SK-N-SH (cell line): ENCODE results near the gene KHSRP. TPM values are rescaled to one million over a fixed set of nuclear protein-coding genes. Genes with fewer than 3 reads are reported as not detected.

Source experiments
- CTCF ChIA-PET: fragments of 300-600, 350-600 bp; formaldehyde crosslinking; extraction: SDS; loops from one replicate; lab custom pipeline; 2021; lab: Yijun Ruan, JAX
- POLR2A ChIA-PET: fragments of 350-600 bp; sonication (Branson Sonifier 250); formaldehyde crosslinking; extraction: SDS; loops from one replicate; lab custom pipeline; 2020; ENCODE audit warnings: antibody characterized with exemption, inconsistent platforms; lab: Yijun Ruan, JAX
- DNase-seq: peaks from one replicate; pipeline ENCODE4 v3.0.0; 2012
- H2AFZ ChIP-seq: fragments of 200-600 bp; sonication (generic); 2 replicates; pipeline ENCODE4 v1.8.1; 2016; ENCODE audit warnings: antibody characterized with exemption, mild to moderate bottlenecking, low read depth
- H3F3A ChIP-seq: fragments of 200-600 bp; sonication (generic); replicated peaks from 2 replicates; pipeline ENCODE3; 2016; ENCODE audit warnings: antibody characterized with exemption, mild to moderate bottlenecking; ENCODE audit not compliant: insufficient read depth
- H3K27ac ChIP-seq, 2 experiments: fragments of 200-500 bp in 1 of 2; fragments of 200-600 bp in 1 of 2; sonication (Bioruptor generic) in 1 of 2; sonication (generic), shearing (Covaris generic) in 1 of 2; 2 replicates each; pipeline versions ENCODE4 v1.5.1 to v1.6.1; 2014 to 2016; ENCODE audit warnings: low read depth in 2 of 2, inconsistent platforms in 1 of 2, low read length in 1 of 2, mild to moderate bottlenecking in 1 of 2, mixed read lengths in 1 of 2
- H3K27me3 ChIP-seq: fragments of 200-600 bp; sonication (generic), shearing (Covaris generic); 2 replicates; pipeline ENCODE4 v1.6.1; 2016; ENCODE audit warnings: mixed run types; ENCODE audit not compliant: insufficient read depth
- H3K36me3 ChIP-seq, 2 experiments: fragments of 200-500 bp in 1 of 2; fragments of 200-600 bp in 1 of 2; sonication (Bioruptor generic) in 1 of 2; sonication (generic) in 1 of 2; replicated peaks in 1 of 2; 2 replicates each; pipeline versions ENCODE3 to v1.5.1; 2014 to 2016; ENCODE audit warnings: low read length in 1 of 2, mild to moderate bottlenecking in 1 of 2; ENCODE audit not compliant: insufficient read depth in 2 of 2, control insufficient read depth in 1 of 2
- H3K4me1 ChIP-seq, 2 experiments: fragments of 200-500 bp in 1 of 2; fragments of 200-600 bp in 1 of 2; sonication (Bioruptor generic) in 1 of 2; sonication (generic), shearing (Covaris generic) in 1 of 2; 2 replicates each; pipeline versions ENCODE4 v1.5.1 to v1.6.1; 2014 to 2016; ENCODE audit warnings: low read depth in 1 of 2, low read length in 1 of 2, mixed run types in 1 of 2; ENCODE audit not compliant: insufficient read depth in 2 of 2, control insufficient read depth in 1 of 2
- H3K4me2 ChIP-seq: fragments of 200-600 bp; sonication (generic), shearing (Covaris generic); 2 replicates; pipeline ENCODE4 v1.6.1; 2017; ENCODE audit warnings: mixed run types
- H3K4me3 ChIP-seq, 2 experiments: fragments of 200-500 bp in 1 of 2; fragments of 200-600 bp in 1 of 2; sonication (Bioruptor generic) in 1 of 2; sonication (generic), shearing (Covaris generic) in 1 of 2; 2 replicates each; pipeline versions ENCODE4 v1.5.1 to v1.8.1; 2014 to 2016; ENCODE audit warnings: low read depth in 2 of 2, inconsistent platforms in 1 of 2, low read length in 1 of 2, mild to moderate bottlenecking in 1 of 2, mixed read lengths in 1 of 2, moderate library complexity in 1 of 2
- H3K79me2 ChIP-seq: fragments of 200-600 bp; sonication (generic); 2 replicates; pipeline ENCODE4 v1.8.1; 2017; ENCODE audit warnings: mild to moderate bottlenecking; ENCODE audit not compliant: insufficient read depth
- H3K9ac ChIP-seq: fragments of 200-600 bp; sonication (generic); 2 replicates; pipeline ENCODE4 v1.6.1; 2017; ENCODE audit warnings: mixed run types
- H3K9me2 ChIP-seq: fragments of 200-600 bp; sonication (generic); 2 replicates; pipeline ENCODE4 v1.6.1; 2017; ENCODE audit warnings: mixed run types
- H3K9me3 ChIP-seq: fragments of 200-600 bp; sonication (generic); 2 replicates; pipeline ENCODE4 v1.6.1; 2017; ENCODE audit warnings: mixed run types, mild to moderate bottlenecking, moderate library complexity
- H4K20me1 ChIP-seq: fragments of 200-600 bp; sonication (generic); 2 replicates; pipeline ENCODE4 v1.6.1; 2017; ENCODE audit warnings: mild to moderate bottlenecking, mixed run types; ENCODE audit not compliant: insufficient read depth
- CHD2 ChIP-seq: fragments of 150-350 bp; IDR thresholded peaks from 2 replicates; pipeline ENCODE4 v1.6.1; 2018; ENCODE audit warnings: low read length; ENCODE audit not compliant: partially characterized antibody
- EP300 ChIP-seq, 2 experiments: IDR thresholded peaks; 2 replicates each; pipeline versions ENCODE4 v1.4.0 to v1.6.1; 2012; ENCODE audit warnings: borderline replicate concordance in 1 of 2, low read depth in 1 of 2, low read length in 1 of 2
- GATA2 ChIP-seq: sonication (generic); formaldehyde crosslinking; IDR thresholded peaks from 2 replicates; pipeline ENCODE4 v1.5.0; 2020; ENCODE audit warnings: mild to moderate bottlenecking, missing genetic modification reagents
- MEF2A ChIP-seq: IDR thresholded peaks from 2 replicates; pipeline ENCODE4 v1.4.0; 2012; ENCODE audit warnings: low read depth, borderline replicate concordance
- MXI1 ChIP-seq: IDR thresholded peaks from 2 replicates; pipeline ENCODE4 v1.6.1; 2012; ENCODE audit warnings: mild to moderate bottlenecking, low read depth, low read length, improper control_type of control experiment
- RCOR1 ChIP-seq: fragments of 150-350 bp; IDR thresholded peaks from 2 replicates; pipeline ENCODE4 v1.6.1; 2017; ENCODE audit warnings: antibody characterized with exemption, low read length
- RFX5 ChIP-seq: IDR thresholded peaks from 2 replicates; pipeline ENCODE4 v1.6.1; 2012; ENCODE audit warnings: mild to moderate bottlenecking, improper control_type of control experiment, low read length
- SMC3 ChIP-seq: IDR thresholded peaks from 2 replicates; pipeline ENCODE4 v1.6.1; 2012; ENCODE audit warnings: low read depth, low read length, improper control_type of control experiment
- TAF1 ChIP-seq: IDR thresholded peaks from 2 replicates; pipeline ENCODE4 v1.6.1; 2012; ENCODE audit warnings: low read depth, mild to moderate bottlenecking, low read length, moderate library complexity, borderline replicate concordance
- TCF12 ChIP-seq: IDR thresholded peaks from 2 replicates; pipeline ENCODE4 v1.4.0; 2012
- TEAD4 ChIP-seq: IDR thresholded peaks from 2 replicates; pipeline ENCODE4 v1.4.0; 2012; ENCODE audit warnings: mild to moderate bottlenecking, borderline replicate concordance; ENCODE audit not compliant: insufficient read depth
- WGBS: methylation state at CpG from one replicate; pipeline ENCODE4 v1.1.6; 2017; ENCODE audit warnings: low lambda C conversion rate; 5-methylcytosine and 5-hydroxymethylcytosine counted together
- polyA plus RNA-seq, 3 experiments: library from polyadenylated mRNA; depleted of rRNA; stranded (reverse); fragments of >200 nt; gene quantifications; 2 replicates each; pipeline ENCODE4 v1.2.3, GENCODE V29; 2012
- TF ChIP-seq, protein P1 (sequence below): IDR thresholded peaks from 2 replicates; pipeline ENCODE4 v1.4.0; 2012; ENCODE audit warnings: low read depth, borderline replicate concordance
- TF ChIP-seq, protein P2 (sequence below): fragments of 150-350 bp; IDR thresholded peaks from 2 replicates; pipeline ENCODE4 v1.6.1; 2016; ENCODE audit warnings: mild to moderate bottlenecking, low read depth, low read length
- TF ChIP-seq, protein P3 (sequence below): IDR thresholded peaks from 2 replicates; pipeline ENCODE4; 2012
- TF ChIP-seq, protein P4 (sequence below): fragments of 200-600 bp; sonication (generic); IDR thresholded peaks from 2 replicates; pipeline ENCODE4 v1.6.1; 2017; ENCODE audit warnings: antibody characterized with exemption, mild to moderate bottlenecking, moderate library complexity

KHSRP gene
- polyA plus RNA-seq, 1 of the 3 experiments (the other 2 are of a cell fraction) = 96.8 TPM

DNA sequence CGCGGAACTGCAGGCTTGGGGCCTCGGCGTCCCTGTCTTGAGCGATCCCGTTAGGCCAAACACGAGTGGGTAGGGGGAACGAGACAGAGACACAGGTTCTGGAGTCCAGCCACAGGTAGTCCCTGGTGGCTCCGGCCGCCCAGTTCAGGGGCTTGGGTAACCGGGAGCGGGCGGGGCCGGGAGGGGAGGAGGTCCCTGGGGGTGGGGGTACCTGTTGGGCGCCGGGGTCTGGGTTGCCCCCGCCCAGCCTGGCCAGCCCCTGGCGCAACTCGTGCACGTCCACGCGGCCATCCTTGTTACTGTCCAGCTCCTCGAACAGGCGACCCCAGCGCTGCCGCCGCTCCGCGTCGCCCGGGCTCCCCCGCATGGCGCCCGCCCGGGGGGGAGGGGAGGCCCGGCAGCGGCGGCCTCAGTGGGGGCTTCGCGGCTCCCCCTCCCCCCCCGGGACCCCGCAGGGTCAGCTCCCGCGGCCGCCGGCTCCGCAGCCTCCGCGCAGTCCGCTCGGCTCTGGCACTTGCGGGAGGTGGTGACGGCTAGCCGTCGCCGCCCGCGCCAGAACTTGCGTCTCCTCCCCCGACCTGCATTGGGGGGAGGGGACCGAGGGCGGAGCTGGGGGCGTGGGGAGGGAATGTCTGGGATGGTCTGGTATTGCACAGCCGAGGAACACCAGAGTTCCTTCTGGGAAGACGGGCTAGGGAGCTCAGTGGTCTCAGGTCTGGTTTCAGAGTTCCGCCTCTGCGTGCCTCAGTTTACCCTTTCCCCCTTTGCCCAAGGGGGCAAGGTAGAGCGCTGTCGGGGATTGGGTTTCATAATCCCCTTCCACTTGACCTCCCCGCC, 34.9 kb upstream of the KHSRP start, which contains the start of gene SLC25A23:
Gene SLC25A23 (minus strand): TSS at position 531 of the 837 bp plus-strand sequence. CDS start 164 bp downstream, at position 367.
- H3K4me3 ChIP-seq = peak within 1 kb of the TSS; percentile 69 to 84
- peak; percentile 50 for TF ChIP-seq MXI1
- TF ChIP-seq RFX5 = no peak
- no peak for TF ChIP-seq EP300 (IDR thresholded peaks at IDR 0.05; ENCODE audit: borderline replicate concordance in 1 of 2, low read depth in 1 of 2, low read length in 1 of 2)
- TF ChIP-seq, protein P1, sequence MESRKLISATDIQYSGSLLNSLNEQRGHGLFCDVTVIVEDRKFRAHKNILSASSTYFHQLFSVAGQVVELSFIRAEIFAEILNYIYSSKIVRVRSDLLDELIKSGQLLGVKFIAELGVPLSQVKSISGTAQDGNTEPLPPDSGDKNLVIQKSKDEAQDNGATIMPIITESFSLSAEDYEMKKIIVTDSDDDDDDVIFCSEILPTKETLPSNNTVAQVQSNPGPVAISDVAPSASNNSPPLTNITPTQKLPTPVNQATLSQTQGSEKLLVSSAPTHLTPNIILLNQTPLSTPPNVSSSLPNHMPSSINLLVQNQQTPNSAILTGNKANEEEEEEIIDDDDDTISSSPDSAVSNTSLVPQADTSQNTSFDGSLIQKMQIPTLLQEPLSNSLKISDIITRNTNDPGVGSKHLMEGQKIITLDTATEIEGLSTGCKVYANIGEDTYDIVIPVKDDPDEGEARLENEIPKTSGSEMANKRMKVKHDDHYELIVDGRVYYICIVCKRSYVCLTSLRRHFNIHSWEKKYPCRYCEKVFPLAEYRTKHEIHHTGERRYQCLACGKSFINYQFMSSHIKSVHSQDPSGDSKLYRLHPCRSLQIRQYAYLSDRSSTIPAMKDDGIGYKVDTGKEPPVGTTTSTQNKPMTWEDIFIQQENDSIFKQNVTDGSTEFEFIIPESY = no peak
- TF ChIP-seq RCOR1 = no peak
- no peak for TF ChIP-seq GATA2 (CRISPR knock-in tag)
- no peak for TF ChIP-seq TEAD4
- TF ChIP-seq, protein P2, sequence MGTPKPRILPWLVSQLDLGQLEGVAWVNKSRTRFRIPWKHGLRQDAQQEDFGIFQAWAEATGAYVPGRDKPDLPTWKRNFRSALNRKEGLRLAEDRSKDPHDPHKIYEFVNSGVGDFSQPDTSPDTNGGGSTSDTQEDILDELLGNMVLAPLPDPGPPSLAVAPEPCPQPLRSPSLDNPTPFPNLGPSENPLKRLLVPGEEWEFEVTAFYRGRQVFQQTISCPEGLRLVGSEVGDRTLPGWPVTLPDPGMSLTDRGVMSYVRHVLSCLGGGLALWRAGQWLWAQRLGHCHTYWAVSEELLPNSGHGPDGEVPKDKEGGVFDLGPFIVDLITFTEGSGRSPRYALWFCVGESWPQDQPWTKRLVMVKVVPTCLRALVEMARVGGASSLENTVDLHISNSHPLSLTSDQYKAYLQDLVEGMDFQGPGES = no peak
- no peak for TF ChIP-seq TAF1
- TF ChIP-seq, protein P3, sequence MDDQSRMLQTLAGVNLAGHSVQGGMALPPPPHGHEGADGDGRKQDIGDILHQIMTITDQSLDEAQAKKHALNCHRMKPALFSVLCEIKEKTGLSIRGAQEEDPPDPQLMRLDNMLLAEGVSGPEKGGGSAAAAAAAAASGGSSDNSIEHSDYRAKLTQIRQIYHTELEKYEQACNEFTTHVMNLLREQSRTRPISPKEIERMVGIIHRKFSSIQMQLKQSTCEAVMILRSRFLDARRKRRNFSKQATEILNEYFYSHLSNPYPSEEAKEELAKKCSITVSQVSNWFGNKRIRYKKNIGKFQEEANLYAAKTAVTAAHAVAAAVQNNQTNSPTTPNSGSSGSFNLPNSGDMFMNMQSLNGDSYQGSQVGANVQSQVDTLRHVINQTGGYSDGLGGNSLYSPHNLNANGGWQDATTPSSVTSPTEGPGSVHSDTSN = no peak
- TF ChIP-seq TCF12 = no peak
- TF ChIP-seq CHD2 = peak; percentile 57
- TF ChIP-seq SMC3 = no peak
- TF ChIP-seq MEF2A = no peak
- TF ChIP-seq, protein P4, sequence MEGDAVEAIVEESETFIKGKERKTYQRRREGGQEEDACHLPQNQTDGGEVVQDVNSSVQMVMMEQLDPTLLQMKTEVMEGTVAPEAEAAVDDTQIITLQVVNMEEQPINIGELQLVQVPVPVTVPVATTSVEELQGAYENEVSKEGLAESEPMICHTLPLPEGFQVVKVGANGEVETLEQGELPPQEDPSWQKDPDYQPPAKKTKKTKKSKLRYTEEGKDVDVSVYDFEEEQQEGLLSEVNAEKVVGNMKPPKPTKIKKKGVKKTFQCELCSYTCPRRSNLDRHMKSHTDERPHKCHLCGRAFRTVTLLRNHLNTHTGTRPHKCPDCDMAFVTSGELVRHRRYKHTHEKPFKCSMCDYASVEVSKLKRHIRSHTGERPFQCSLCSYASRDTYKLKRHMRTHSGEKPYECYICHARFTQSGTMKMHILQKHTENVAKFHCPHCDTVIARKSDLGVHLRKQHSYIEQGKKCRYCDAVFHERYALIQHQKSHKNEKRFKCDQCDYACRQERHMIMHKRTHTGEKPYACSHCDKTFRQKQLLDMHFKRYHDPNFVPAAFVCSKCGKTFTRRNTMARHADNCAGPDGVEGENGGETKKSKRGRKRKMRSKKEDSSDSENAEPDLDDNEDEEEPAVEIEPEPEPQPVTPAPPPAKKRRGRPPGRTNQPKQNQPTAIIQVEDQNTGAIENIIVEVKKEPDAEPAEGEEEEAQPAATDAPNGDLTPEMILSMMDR = no peak
- H2AFZ ChIP-seq = peak within 1 kb of the TSS; percentile 89
- H3K4me2 ChIP-seq = peak within 1 kb of the TSS; percentile 96
- peak within 1 kb of the TSS; percentile 41; the same call in 1 of the 2 replicates for H3K9ac ChIP-seq
- WGBS = 2% methylated on average over 32 of the region's 70 CpGs
- peak within 1 kb of the TSS in 1 of 2 experiments; percentile 75; a peak in 1 of 4 replicates for H3K27ac ChIP-seq
- H4K20me1 ChIP-seq = no peaks in the 10 kb centered on the region
- ChIA-PET CTCF (interaction anchor here (0.6 to 1.1 kb wide), 2 partner anchors 17 to 45 kb away, joined by 3 to 8 read pairs; no protein-coding TSS in a partner anchor), POLR2A (interaction anchor here (1.3 kb wide), 1 partner anchor 24 kb away, joined by 3 read pairs; no protein-coding TSS in a partner anchor)
- no peaks in the 10 kb centered on the region for H3K9me2 ChIP-seq
- no peaks in the 10 kb centered on the region for H3K9me3 ChIP-seq
- peaks cover 0 to 6% of the 10 kb centered on the region in 2 experiments for H3K36me3 ChIP-seq
- H3F3A ChIP-seq = no peaks in the 10 kb centered on the region
- peaks cover 8% of the 10 kb centered on the region for H3K27me3 ChIP-seq
- H3K79me2 ChIP-seq = no peaks in the 10 kb centered on the region
- DNase-seq = peak; percentile 97
- peaks cover 0 to 12% of the 10 kb centered on the region in 2 experiments; a peak in 1 of 4 replicates for H3K4me1 ChIP-seq
